HG03097 (cell line): ENCODE data around the gene SNX24.
"Not testable (repeated sequence)": the region's sequence is repeated elsewhere in the genome, so short reads cannot be mapped to it uniquely, and the experiment has no call there.

Experiments
- ATAC-seq: cut with Tn5 transposase; IDR thresholded peaks from one replicate; pipeline ENCODE4 v1.9.1; 2021; ENCODE audit not compliant: unreplicated experiment, low FRiP score

The SNX24 gene

DNA sequence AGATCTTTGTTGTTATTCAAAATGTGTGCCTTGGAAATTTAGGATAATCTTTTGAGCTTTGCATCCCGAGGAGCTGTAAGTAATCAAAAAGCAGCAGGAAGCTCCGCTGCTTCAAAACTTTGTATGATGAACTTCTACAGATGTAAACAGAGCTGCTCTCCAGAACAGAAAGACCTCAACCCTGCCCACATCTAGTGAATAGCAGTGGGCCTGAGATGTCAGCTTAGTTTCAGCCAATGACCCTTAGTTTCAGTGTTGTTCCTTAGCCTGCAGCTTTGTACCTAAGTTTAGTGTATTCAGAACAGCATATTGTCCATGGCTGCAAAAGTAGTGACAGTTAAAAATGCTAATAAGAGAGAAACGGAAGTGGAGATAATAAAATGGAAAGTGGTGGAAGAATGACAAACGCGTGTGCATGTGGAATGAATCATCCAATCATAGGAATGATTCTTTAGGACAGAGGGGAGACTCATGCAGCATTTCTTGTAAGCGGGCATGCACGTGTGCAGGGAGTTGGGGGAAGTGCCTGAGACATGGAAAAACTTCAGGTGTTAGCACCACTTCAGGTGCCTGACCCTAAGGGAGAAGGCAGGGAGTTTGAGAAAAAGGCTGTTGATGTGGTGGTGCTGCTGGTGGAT, 24.9 kb downstream of the SNX24 start:
- no peak for ATAC-seq

- no peak for ATAC-seq
Measured at GRCh38 chr5:122871661-122872060, 26.2 kb downstream of the SNX24 start.

DNA sequence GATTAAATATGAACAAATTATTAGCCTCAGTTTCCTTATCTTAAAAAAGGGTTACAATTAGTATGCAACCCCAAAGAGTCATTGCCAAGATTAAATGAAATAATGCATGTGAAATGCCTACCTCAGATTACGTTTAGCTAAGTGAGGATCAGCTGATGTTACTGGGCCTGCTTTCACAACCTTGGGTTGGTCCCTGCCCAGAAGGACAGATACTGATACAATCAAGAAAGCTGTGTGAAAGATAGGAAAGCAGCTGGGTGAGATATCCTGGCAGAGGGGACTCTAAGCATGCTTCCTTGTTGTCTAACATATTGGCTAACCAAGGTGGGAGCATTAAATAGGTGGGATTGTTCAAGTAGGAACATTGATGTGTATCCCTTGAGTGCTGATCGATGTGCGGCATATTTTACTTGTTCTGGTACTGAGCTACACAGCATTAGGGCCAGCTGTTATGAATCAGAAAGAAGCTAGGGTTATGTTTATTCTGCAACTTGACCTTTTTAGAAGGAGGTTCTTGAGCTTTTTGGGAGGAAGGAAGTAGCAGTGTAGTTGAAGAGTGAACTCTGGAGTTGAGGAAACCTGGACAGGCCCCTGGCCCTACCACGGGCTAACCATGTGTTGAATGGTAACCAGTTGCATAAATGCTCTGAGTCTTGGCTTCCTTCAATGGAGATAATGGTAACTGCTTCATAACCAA, 28.9 kb downstream of the SNX24 start:
- ATAC-seq, result no peak

DNA sequence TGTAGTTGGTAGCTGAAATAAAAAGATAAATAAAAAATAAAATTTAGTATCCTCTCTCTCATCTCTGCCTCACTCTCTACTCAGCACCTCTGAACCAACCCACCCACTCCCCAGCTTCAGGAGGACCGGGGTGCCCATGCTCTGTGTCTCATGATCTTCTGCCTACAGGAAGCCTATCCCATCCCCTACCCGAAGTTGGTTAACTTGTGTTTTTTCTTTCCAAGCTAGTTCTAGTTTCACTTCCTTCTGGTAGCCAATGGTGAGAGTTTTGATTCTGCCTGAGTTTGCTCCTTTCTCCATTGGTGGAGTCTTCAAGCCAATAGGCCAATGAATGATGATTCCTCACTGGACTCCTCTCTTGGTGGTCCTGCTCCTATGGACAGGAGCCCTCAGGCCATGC, 32.1 kb downstream of the SNX24 start:
- peak; percentile 40 for ATAC-seq

GRCh38 chr5:122879076-122879475, 33.7 kb downstream of the SNX24 start:
- no peak for ATAC-seq

DNA sequence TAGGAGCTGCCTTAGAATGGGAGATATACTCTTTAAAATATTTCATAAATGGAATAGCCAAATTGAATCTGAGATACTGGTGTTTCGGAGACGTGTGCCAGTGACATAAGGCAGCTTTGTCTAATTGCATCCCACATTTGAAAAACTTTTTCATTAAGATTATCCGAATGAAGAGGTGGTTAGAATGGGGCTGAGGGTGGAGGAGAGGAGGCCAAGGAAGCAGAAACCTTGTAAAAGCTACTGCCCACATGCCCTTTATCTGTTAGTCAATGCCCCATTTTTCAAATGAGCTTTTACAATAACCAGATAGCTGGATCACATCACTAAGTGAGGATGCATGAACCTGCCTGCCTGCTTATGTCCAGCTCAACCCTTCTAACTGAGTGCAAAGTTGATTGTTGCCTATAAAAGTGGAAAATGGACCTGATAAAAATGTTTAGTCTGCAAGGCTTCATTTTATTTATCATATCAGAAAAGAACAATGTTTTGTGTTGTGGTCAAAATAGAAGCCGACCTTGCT, 34.8 kb downstream of the SNX24 start:
- ATAC-seq, result no peak

- peak; percentile 85 for ATAC-seq
Measured at GRCh38 chr5:122880749-122881148, 35.3 kb downstream of the SNX24 start.

GRCh38 chr5:122882831-122883230, 37.4 kb downstream of the SNX24 start:
- no peak for ATAC-seq

DNA sequence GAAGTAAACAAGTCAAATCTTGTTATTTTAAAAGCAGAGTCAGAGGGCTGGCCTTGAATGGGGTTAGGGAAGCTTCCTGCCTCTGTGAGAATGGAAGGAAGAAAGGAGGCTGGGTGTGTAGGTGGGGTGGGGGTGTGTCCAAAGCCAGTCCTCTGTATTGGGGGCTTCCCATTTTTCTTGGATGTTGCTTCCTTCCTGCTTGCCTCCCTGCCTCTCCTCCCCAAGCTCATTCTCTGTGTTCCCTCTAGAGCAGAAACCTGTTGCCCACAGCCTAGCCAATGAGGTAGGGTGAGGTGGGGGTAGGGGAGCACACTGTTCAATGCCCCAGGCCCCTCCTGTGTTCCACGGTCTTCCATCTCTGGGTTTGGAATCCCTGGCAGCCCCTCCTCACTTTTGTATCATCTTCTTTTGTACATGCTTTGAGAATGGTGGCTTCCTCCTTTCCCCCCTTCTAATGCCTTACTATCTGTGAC, 39.7 kb downstream of the SNX24 start:
- no peak for ATAC-seq

DNA sequence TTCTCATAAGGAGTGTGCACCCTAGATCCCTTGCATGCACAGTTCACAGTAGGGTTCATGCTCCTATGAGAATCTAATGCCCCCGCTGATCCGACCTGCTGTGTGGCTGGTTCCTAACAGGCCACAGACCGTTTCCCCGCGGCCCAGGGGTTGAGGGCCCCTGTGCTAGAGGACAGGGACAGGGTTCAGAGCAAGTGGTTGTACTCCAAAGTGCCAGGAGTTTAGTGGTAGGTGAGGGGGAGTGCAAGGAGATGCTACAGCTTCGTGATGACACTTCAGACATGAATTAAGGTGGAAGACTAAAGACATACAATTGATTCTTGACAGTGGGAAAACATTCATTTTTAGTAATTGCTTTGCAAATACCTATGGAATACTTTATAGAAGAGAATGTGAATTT, 40.5 kb downstream of the SNX24 start:
- ATAC-seq, result no peak

GRCh38 chr5:122895141-122895540, 49.7 kb downstream of the SNX24 start:
- ATAC-seq, result no peak

- ATAC-seq, result no peak
Measured at GRCh38 chr5:122896598-122897282, 51.3 kb downstream of the SNX24 start.

- no peak for ATAC-seq
Measured at GRCh38 chr5:122897283-122897602, 51.8 kb downstream of the SNX24 start.

DNA sequence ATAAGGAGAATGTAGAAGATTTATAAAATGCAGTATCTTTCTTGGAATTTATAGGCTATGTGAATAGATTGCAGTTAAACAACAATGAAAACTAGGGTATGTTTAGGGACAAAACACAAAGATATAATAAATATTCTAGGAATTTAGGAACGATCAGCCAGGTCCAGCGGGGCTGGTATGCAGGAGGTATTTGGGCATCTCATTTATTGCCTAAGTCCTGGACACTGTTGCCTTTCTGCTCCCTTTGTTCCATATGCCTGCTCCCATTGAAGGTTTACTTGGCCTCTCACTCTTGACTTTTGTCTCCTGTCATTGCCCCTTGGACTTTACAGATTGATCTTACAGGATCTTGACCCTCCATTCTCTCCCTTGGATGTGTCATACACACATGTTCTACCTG, 55.9 kb downstream of the SNX24 start:
- ATAC-seq, result no peak

- ATAC-seq, result no peak
Measured at GRCh38 chr5:122902263-122902662, 56.9 kb downstream of the SNX24 start.

DNA sequence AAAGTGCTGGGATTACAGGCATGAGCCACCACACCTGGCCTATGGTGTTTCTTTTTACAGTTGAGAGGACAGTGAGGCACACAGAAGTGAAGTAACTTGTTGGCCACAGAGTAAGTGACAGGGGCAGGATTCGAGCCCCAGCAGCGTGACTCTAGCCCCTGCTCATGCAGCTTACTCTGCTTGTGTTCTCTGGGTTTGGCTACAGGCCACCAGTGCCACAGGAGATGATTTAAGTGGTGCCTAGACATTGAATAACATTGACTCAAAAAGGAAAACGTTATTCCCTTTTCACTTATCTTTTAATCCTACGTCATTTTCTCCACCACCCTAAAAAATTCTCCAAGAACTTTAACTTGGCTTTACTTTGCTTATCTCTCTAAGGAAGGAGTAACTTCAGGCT, 61.4 kb downstream of the SNX24 start:
- ATAC-seq, result no peak

DNA sequence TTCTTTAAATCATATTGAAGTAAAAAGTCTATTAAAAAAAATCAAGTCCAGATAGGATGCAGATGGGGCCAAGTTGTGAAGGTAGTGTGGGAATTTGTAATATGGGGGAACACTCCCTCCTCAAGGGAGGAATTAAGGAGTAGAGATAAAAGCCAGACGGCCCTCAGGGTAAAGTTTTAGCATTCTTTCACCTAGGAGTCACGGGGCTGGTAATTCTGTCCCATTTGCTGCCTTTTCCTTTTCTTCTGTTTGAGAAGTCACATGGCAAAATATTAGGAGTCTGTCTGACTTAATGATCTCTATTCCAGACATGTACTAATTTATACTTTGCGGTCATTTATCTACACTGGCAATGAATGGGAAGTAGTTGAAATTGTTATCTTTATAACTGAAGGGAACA, 61.9 kb downstream of the SNX24 start:
- ATAC-seq, result no peak

DNA sequence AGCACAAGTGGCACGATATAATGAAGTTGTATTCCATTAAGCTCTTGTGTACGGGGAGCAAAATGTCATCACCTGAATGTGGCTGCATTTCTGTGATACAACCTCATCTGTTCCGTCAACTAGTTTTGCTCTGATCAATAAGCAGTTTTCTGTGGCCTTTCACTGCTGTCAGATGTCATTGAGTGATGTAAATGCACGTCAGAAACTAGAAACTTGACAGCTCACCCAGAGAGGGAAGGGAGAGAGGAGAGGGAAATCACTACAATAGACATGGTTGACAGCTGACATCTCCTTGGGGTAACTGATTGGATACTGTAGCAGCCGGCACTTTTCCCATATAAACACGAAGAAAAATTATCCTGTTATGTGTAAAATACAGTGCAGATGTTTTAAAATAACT, 62.7 kb downstream of the SNX24 start:
- no peak for ATAC-seq

GRCh38 chr5:122908662-122909061, 63.2 kb downstream of the SNX24 start:
- ATAC-seq, result no peak

GRCh38 chr5:122909470-122910100, 64.2 kb downstream of the SNX24 start:
- ATAC-seq, result no peak

DNA sequence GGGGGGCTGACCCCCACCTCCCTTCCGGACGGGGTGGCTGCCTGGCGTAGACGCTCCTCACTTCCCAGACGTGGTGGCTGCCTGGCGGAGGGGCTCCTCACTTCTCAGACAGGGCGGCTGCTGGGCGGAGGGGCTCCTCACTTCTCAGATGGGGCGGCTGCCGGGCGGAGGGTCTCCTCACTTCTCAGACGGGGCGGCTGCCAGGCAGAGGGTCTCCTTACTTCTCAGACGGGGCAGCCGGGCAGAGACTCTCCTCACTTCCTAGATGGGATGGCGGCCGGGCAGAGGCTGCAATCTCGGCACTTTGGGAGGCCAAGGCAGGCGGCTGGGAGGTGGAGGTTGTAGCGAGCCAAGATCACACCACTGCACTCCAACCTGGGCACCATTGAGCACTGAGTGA, 68.0 kb downstream of the SNX24 start:
- not testable (repeated sequence) for ATAC-seq
